SH-SY5Y (cell line): Measurements from ENCODE around the gene GRID2.

Source experiments
- GATA2 ChIP-seq: IDR thresholded peaks from 2 replicates; pipeline ENCODE4 v1.6.1; 2011; ENCODE audit warnings: mild to moderate bottlenecking, low read depth, low read length
- GATA3 ChIP-seq: IDR thresholded peaks from 2 replicates; pipeline ENCODE4 v1.6.1; 2011; ENCODE audit warnings: low read depth, mild to moderate bottlenecking, low read length, moderate library complexity

DNA sequence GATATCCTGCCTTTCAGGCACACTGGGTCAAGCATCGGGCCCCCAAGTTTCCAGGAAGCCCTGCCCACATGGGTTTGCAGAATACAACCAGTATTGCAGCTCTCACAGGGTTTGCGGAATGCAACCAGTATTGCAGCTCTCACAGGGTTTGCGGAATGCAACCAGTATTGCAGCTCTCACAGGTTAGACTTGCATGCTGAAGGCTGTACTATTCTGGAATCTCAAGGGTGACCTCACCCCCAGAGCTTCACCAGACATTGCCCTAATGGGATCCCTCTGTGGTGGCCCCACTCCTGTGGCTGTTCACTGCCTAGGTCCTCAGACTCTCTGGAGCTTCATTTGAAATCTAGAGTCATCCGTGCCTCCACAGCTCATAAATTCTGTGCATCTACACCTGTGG, 884.1 kb downstream of the GRID2 start:
- TF ChIP-seq GATA2 (no peak), GATA3 (no peak)
